DLD1 (cell line): ENCODE data around the gene OGDHL.
"Not testable (repeated sequence)": the region's sequence is repeated elsewhere in the genome, so short reads cannot be mapped to it uniquely, and the experiment has no call there.

Experiments used
- in situ Hi-C: cut with HindIII; loops from 2 replicates; pipeline ENCODE4 v1.10.0; 2017; ENCODE audit warnings: low sequenced_read_pairs

Gene OGDHL

DNA sequence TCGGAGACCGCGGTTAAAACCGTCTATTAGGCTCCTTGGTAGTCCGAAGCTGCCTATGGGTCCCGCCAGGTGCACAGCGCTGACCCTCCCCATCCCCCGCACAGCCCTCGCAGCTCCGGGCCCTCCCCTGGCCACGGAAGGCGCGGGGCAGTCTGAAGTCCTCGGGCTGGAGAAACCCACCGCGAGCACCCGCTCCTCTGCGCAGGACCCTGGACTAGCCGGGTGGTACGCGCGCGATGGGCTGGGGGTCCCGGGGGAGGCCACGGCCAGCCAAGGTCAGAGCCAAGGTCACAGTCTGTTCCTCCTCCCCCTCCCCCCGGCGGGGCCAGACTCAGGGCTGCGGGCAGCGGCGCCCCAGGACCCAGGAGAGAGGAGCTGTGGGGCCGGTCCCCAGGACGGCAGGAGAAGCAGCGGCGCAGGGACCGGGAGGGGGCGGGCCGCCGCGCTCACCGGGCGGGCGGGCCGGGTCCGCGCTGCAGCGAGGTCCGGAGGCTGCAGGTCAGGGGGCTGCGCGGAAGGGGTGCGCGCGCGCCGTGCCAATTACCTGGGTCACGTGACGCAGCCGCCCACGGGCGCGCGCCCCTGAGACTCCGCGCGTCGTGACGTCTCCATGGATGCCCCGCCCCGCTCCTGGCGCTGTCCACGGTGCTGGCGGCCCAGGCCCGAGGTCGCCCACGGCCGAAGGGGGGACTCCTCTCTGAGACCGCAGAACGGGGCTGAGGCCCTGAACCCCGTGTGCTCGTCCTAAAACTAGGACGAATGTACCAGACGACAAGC lies at the start of gene OGDHL:
Gene OGDHL, minus strand, starts transcription at position 535 of the 777 bp plus-strand sequence. CDS start 3,731 bp downstream, outside the sequence.
- in situ Hi-C loops: no loop called here

DNA sequence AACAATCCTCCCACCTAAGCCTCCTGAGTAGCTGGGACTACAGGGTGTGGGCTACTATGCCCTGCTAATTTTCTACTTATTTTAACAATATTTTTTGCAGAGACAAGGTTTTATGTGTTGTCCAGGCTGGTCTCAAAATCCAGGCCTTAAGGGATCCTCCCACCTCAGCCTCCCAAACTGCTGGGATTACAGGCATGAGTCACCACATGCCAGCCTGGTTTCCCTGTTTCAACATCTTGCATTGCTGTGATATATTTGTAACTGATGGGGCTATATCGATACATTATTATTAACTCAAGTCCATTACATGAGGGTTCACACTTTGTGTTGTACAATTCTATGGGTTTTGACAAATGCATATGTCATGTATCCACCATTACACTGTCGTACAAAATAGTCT lies 41.9 kb upstream of the OGDHL start:
- in situ Hi-C loops: no loop called here

DNA sequence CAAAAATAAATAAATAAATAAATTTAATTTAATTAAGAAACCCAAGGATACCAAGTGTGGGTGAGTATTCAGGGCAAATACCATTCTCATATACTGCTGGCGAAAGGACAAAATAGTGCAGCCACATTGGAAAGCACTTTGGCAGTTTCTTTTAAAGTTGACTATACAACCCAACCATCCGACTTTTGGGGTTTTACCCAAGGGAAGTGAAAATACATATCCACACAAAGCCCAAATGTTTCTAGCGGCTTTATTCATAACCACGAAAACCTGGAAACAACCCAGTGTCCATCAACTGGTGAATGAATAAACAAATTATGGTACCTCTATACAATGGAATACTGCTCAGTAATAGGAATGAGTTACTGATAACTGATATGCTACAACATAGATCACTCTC lies 36.2 kb upstream of the OGDHL start:
- in situ Hi-C loops: no loop called here

DNA sequence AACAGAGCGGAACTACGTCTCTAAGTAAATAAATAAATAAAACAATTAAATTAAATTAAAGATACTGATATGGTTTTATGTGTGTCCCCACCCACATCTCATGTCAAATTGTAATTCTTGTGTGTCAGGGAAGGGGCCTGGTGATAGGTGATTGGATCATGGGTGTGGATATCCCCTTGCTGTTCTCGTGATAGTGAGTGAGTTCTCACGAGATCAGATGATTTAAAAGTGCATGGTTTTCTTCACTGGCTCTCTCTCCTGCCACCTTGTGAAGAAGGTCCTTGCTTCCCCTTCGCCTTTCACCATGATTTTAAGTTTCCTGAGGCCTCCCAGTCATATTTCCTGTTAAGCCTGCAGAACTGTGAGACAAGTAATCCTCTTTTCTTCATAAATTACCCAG lies 29.0 kb upstream of the OGDHL start:
- in situ Hi-C loops: no loop called here

DNA sequence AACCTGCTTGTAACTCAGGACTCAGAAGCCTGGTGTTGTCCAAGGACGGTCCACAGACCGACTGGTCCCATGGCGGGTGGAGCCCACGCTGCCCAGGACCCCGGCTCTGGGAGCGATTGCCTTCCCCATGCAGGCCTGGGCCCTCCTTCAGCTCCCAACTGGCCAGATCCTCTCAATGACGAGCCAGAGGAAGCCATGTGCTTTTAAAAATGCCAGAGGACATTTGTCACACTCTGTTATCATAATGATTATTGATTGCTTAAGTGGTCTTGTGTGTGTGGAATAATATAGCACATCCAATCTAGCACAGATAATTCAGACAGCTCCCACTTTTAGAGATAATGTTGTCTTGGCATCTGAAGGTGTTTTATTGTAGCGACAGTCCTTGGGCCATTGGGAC lies 22.6 kb upstream of the OGDHL start:
- in situ Hi-C loops: no loop called here

DNA sequence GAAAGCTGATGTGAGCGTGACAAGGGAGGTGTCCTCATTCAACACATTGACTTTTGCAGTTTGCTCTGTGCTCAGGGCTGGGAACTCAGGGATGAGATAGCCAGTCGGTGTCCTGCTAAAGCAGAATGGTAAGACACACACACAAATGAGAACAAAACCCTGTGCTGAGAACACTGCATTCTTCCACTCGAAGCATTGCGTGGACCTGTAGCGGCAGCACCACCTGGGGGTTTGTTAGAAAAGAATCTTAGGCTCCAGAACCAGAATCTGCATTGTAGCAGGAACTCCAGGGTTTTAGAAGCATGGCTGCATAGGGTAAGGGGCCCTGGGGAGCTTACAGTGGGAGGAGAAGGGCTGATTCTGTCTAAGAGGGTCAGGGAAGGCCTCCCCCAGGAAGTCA lies 21.5 kb upstream of the OGDHL start:
- in situ Hi-C loops: no loop called here

DNA sequence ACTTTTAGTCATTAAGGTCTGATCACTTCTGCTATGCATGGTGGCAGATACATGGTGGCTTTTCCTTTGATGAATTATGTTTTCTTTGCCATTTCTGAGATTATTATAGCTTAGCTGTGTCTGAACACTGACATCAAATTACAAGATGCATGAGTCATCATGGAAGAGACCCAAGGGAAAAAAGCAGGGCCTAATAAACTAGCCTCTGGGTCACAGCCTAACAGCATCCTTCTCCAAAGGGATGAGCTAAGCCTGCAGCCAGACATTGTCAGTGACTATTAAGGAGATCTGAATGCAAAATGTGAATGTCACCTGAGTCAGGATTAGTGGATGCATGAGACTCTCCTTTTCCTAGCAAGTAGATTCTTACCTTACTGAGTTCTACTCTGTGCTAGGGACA lies 19.1 kb upstream of the OGDHL start:
- in situ Hi-C loops: no loop called here

DNA sequence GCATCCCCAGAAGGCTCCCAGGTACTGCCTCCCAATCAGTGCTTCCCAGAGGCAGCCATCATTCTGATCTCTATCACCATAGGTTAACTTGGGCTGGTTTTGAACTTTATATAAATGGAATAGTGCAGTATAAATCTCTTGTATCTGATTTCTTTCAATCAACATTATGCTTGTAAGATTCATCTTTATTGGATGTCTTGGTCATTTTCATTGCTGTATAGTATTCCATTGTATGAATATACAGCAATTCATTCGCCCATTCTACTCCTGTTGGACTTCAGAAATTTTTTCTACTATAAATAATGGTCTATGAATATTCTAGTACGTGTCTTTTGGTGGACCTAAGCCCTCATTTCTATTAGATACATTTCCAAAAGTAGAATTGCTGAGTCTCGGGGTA lies 16.1 kb upstream of the OGDHL start:
- in situ Hi-C loops: no loop called here

DNA sequence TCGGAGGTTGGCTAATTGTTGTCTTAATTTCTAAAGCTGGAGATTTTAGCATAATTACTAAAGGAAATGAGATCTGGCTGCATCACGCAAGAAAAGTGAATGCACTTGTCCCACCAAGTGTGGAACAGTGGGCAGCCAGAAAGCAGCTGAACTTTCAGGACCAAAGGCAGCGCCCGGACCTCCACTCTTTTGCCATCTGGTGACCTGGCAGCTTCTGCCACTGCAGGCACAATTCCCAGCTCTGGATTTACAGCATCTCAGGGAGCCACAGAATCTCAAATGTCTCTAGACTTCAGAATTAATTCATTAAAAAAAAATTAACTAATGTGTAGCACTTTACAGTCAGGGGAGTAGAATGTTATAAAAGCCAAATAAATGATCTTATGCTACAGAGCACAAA lies 14.7 kb upstream of the OGDHL start:
- in situ Hi-C loops: no loop called here

DNA sequence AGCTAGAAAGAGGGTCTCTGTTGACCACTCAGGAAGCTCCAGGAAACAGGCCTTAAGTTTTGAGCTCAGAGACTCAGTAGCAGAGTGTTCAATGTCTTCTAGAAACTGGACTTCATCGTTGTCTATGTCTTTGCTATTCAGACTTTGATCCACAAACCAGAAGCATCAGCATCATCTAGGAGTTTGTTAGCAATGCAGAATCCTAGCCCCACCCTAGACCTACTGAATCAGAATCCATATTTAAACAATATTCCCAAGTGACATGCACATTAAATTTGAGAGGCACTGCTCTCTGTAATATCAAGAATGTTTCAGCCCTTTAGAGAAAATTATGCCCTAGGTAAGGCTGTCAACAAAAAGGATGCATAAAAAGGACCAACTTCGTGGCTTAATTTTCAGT lies 12.9 kb upstream of the OGDHL start:
- in situ Hi-C loops: no loop called here

DNA sequence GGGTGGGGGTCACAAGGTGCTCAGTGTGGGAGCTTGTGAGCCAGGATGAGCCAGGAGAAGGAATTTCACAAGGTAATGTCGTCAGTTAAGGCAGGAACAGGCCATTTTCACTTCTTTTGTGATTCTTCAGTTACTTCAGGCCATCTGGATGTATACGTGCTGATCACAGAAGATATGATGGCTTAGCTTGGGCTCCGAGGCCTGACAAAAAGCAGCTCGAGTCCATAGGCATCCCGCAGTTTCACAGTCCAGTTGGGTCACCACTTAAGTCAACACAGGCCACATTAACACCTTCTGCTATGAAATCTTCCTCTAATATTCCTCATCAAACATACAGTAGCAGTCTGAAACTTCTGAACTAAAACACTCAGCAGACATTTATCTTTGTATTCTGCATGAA lies 10.8 kb upstream of the OGDHL start:
- in situ Hi-C loops: not testable (repeated sequence)

DNA sequence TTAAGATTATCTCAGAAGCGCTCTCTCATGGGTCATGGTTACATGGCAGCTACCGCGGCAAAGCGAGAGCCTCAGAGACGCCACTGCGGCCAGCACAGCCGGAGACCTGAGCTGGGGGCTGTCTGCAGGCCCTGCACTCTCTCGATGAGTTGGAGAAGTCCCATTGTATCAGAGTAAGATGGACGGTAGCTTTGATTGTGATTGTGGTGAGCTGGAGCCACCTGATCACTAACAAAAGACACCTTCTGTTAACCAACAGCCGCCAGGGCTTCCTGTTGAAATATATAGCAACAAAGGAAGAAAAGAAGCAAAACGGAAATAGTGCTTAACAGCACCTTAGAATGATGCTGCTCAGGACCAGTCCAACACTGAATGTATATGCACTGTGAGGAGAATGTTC lies 8.9 kb upstream of the OGDHL start:
- in situ Hi-C loops: not testable (repeated sequence)

DNA sequence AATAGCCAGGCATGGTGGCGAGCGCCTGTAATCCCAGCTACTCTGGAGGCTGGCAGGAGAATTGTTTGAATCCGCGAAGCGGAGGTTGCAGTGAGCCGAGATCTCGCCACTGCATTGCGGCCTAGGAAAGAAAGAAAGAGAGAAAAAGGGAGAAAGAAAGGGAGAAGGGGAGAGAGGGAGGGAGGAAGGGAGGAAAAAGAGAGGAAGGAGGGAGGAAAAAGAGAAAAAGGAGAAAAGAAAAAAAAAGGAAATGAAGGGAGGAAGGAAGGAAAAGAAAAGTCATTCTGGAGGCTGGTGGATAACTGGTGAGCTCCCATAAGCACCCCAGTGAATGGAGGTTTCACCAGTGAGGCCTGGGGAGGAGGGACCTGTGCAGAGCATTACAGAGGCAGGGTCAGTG lies 7.6 kb upstream of the OGDHL start:
- in situ Hi-C loops: no loop called here

DNA sequence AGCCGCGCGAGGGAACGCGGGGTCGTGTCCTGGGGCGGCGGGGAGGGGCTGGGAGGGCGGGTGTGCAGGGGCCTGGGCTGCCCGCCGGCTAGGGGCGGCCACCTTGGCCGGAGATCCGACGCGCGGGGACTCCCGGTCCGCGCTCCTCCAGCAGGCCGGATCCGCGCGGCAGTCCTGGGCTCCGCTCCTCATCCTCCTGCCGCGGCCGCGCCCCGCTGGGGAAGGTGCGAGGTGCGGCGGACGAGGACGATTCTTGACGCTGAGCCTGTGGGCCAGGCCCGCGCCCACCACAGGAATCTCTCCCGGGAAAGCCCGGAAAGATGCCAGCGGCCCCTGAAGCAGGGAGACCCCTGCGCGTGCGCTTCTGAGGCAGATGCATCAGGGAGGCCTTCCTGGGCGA lies 6.6 kb upstream of the OGDHL start:
- in situ Hi-C loops: no loop called here

DNA sequence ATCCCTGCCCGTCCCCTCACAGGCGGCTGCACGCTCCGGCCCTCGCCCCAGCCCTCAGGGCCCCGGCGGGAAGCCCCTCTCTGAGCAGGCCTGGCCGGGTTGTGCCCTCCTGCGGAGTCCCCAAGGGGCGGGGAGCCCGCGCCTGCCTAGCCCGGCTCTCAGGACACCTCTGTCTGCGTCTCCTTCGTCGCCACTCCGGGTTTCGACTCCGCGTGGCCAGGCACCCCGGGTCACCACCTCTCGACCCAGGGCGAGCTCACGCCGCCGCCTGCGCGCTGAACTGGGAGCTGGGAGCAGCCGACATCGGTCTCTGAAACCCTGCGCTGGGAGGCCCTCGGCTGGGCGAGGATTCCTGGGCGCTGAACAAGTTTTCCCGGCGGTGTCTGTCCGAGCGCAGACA lies 6.2 kb upstream of the OGDHL start:
- in situ Hi-C loops: no loop called here

DNA sequence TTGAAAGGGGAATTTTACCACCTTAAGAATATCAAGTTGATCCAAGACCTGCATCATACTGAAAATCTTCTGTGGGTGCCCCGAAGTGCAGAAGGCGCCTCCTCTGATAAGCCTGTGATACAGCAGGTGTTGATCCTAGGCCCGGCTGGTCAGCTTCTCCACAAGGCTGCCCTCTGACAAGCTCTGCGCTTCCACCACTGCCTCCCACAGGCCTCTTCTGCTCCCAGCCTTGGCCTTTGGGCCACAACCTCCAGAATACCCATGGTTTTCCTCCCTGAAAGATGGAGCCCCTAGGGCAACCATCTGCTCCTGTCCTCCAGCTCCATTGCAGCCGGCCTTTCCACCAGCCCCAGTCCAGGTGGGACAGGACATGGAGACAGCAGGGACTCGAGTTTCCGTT lies 5.6 kb upstream of the OGDHL start:
- in situ Hi-C loops: no loop called here

DNA sequence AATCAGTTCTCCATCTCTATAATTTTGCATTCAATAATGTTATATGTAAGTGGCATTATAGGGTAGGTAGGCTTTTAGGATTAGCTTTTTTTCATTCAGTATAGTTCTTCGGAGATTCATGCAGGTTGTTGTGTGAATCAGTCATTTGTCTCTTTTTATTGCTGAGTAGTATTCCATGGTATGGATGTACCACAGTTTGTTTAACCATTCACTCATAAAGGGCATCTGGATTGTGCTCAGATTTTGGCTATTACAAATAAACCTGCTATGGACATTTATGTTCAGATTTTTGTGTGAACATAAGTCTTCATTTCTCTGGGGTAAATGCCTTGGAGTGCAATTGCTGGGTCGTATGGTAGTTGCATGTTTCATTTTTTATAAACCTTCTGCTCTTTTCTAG lies 4.4 kb upstream of the OGDHL start:
- in situ Hi-C loops: no loop called here

DNA sequence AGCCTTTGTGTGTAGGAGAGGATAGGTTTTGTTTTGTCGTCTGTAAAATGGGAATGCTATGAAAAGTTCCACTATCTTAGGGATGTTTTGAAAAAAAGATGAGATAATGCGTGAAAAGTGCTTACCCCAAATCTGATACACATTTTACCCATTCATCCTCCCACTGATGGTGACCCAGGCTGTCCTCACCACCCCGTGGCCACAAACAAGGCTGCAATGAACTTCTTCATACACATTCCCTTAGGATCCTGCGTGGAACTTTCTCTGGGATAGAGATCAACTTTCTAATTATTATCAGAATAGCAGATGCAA lies 399 bp upstream of the OGDHL start:
- in situ Hi-C loops: no loop called here

DNA sequence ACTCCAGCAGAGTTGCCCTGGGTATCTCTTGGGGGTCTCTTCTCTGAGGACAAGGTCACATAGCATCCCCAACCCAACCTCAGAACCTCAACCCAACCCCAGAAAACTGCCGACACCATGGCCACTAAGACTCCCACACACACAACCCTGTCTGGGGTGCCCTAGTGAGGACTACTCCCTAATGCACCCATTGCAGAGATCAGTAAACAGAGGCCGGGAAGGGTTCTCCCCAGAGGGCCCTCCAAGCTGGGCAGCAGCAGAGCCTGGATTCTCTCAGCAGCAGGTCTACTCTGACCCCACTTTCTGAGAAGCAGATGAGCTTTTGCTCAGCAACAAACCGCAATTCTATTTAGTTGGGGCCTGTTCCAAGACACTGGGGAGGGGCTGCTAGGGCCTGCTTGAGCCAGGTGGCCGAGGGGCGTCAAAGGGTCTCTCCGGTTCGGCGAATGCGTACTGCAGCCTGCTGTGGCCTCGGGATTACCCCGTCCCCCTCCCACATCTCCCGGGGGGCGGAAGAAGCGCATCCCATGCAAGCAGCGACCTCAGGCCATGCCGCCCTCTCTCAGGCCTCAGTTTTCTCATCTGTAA lies 828 bp downstream of the OGDHL start:
- in situ Hi-C loops: no loop called here

DNA sequence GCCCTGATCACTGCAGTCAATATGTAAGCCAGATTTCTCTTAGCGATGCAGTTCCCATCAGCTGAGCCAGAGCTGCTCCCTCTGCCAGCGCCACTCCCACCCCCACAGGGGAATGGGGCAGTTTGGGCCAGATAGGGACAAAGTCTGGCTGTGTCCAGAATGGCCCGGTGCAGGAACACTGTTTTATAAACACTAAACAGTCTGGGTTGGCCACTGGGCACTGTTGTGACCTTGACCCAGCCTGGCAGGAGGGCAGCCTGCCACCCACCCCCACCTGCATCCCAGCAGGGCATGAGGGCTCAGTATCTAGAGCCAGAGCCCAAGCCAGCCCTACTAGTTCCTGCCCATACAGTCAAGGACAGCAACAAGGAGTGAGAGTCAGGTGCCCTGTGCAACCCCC lies 1.3 kb downstream of the OGDHL start:
- in situ Hi-C loops: no loop called here

DNA sequence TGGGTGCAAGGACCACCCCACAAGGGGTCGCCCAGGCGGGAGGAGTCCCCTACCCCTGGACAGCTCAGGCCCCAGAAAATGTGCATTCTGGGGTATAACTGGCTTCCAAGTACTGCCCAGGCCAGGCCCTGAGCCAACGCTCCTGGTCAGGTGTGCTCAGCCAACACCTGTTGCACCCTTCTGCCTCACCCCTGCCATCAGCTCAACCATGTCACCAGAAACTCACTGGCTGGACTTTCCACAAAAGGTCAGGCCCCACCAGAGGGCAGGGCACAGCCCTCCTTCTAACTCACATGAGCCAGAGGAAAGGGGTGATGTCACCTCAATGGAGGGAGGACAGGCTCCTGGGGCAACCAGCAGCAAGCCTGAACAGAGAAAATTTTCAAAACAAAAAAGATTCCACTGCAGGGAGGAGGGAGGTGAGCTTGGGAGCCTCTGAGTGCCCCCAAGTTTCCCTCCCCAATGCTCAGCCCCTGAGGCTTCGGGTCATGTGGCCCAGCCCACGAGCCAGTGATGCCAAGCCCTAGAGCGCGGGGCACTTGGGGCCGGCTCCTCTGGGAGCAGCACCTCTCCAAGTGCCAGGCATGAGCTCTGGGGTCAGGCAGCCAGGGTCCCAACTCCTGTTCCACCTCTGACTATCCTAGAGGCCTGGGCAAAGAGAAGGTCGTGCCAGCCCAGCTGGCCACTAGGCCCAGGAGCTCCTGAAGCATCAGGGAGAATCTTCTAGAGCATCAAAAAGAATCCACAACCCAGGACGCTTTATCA lies 2.2 kb downstream of the OGDHL start:
- in situ Hi-C loops: no loop called here

DNA sequence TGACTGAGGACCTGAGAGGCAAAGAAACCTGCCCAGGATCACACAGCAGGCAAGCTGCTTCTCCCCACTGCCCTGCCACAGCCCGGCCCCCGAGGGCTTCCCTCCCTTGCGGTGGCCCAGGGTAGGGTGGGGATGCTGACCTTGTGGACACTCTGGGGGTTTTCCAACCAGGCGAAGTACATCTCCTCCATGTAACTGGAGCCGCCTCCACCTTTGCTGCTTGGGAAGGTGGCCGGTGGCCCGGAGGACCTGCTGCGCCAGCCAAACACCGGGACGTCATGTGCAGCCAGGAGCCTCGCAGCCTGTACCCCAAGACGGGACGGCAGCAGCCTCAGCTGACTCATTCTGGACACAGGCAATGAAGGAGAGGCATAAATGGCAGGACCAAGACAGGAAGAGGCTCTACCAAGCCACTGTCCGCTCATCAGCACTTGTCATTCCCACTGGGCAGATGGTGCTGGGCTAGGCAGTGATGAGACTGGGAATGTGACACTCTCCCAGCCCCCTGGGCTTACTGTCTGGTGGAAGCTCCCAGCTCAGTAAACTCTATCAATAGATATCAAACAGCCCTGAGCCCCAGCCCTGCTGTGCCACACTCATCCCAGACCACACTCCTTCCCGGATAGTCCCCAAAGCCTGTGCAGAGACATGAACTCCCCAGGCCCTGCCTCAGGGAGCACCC lies 3.7 kb downstream of the OGDHL start:
- in situ Hi-C loops: no loop called here
